Non-pigmented ciliary epithelial cell (primary cell): ENCODE results near the gene TAF3.

Experiments
- DNase-seq: peaks from one replicate; pipeline ENCODE4 v3.0.0-alpha.2; 2010; ENCODE audit warnings: low read depth

TAF3 gene

GRCh38 chr10:8058274-8059111 lies 240.2 kb downstream of the TAF3 start:
- DNase-seq, result no peak

- no peak for DNase-seq
Observed at GRCh38 chr10:8059191-8059936, 241.1 kb downstream of the TAF3 start.

GRCh38 chr10:8060010-8060703 lies 241.9 kb downstream of the TAF3 start:
- no peak for DNase-seq

- DNase-seq, result no peak
Observed at GRCh38 chr10:8060704-8061121, 242.4 kb downstream of the TAF3 start.

GRCh38 chr10:8061274-8062211 lies 243.2 kb downstream of the TAF3 start:
- no peak for DNase-seq

- DNase-seq, result no peak
Observed at GRCh38 chr10:8063128-8063908, 245.0 kb downstream of the TAF3 start.

GRCh38 chr10:8063935-8064334 lies 245.6 kb downstream of the TAF3 start:
- no peak for DNase-seq

GRCh38 chr10:8064436-8064835 lies 246.1 kb downstream of the TAF3 start:
- DNase-seq, result no peak

GRCh38 chr10:8065651-8066050 lies 247.3 kb downstream of the TAF3 start:
- no peak for DNase-seq

- DNase-seq, result no peak
Observed at GRCh38 chr10:8066124-8066523, 247.8 kb downstream of the TAF3 start.
